Right cardiac atrium (tissue), 5 donors: ENCODE measurements around the gene AMZ1. TPM values are rescaled to one million over a fixed set of nuclear protein-coding genes. Genes with fewer than 3 reads are reported as not detected.

ENCODE experiments used
- ATAC-seq, 2 donors: fragments of 200-7000 bp; cut with Tn5 transposase; one replicate each; pipeline versions ENCODE4 v1.8.0 to v1.9.1; 2020; ENCODE audit warnings: moderate library complexity in 2 of 2, mild to moderate bottlenecking in 1 of 2
- DNase-seq, 3 donors: peaks; one replicate each; pipeline ENCODE4 v3.0.0-alpha.2; 2020
- H3K27ac ChIP-seq: one replicate; pipeline ENCODE4 v1.5.1; 2013; ENCODE audit warnings: mild to moderate bottlenecking, low read length, control low read depth, moderate library complexity
- H3K27me3 ChIP-seq: one replicate; pipeline ENCODE4 v1.6.1; 2013; ENCODE audit not compliant: control insufficient read depth, insufficient read depth
- H3K4me1 ChIP-seq: one replicate; pipeline ENCODE4 v1.6.1; 2013; ENCODE audit warnings: low read length; ENCODE audit not compliant: control insufficient read depth, insufficient read depth
- H3K4me3 ChIP-seq: one replicate; pipeline ENCODE4 v1.5.1; 2013; ENCODE audit warnings: low read length, control low read depth
- H3K9me3 ChIP-seq: one replicate; pipeline ENCODE4 v1.6.1; 2013; ENCODE audit warnings: low read length; ENCODE audit not compliant: control insufficient read depth
- WGBS: extraction: QIAGEN DNeasy Blood & Tissue Kit; methylation state at CpG from one replicate; pipeline ENCODE4 v1.1.7; 2013; 5-methylcytosine and 5-hydroxymethylcytosine counted together
- intact Hi-C, 4 donors: fragments of 100-400 bp; cut with DNase I; formaldehyde crosslinking; loops; one replicate each; pipeline versions ENCODE4 v1.11.0 to v1.14.0; 2022 to 2023
- polyA plus RNA-seq: library from polyadenylated mRNA; stranded (reverse); fragments of 200-250 nt; gene quantifications from one replicate; pipeline ENCODE4 v1.2.3, GENCODE V29; 2013
- total RNA-seq, 4 donors: library from RNA; stranded (reverse); fragmentation: NEBNext Ultra II Directional; extraction: Animal tissue kit (Norgen Biotek cat#: 25700); gene quantifications; one replicate each; pipeline ENCODE4 v1.2.1, GENCODE V29; 2021
- donor health status: healthy with polysubstance abuse.
- donor health status: DM: no; HTN: yes; CAD: no.
- donor health status: DM: no; HTN: no; CAD: no.
- donor health status: DM: no; HTN: yes; CAD: no; lungs with severe emphysema.
- donor health status: DM: yes; HTN: yes; CAD: no.

Gene AMZ1
- total and polyA plus RNA-seq, 5 donors: 0.36 to 1.0 (median 0.88) TPM

- no peak for DNase-seq
- no peak for ATAC-seq
- intact Hi-C loops: no loop called here
- no peak overlapping the region for H3K4me3 ChIP-seq
- peaks cover 20% of the 10 kb centered on the region for H3K4me1 ChIP-seq
- H3K27ac ChIP-seq: peak overlapping the region; percentile 55
- no peaks in the 10 kb centered on the region for H3K9me3 ChIP-seq
- no peaks in the 10 kb centered on the region for H3K27me3 ChIP-seq
- 95% methylated on average over 18 of the region's 18 CpGs for WGBS
Observed at GRCh38 chr7:2758673-2759616, 70.9 kb downstream of the AMZ1 start.

GRCh38 chr7:2759736-2760097 lies 71.7 kb downstream of the AMZ1 start:
- Histone ChIP-seq H3K27ac (peak overlapping the region; percentile 68), H3K4me1 (peaks cover 20% of the 10 kb centered on the region), H3K9me3 (no peaks in the 10 kb centered on the region), H3K27me3 (no peaks in the 10 kb centered on the region), H3K4me3 (no peak overlapping the region)
- intact Hi-C loops: loop anchor here in 1 of 4 donors (5.0 kb wide), 1 partner anchor 43 kb away; no protein-coding TSS in a partner anchor
- WGBS: 44% methylated on average over 8 of the region's 8 CpGs
- DNase-seq (peak in 1 of 3 donors; percentile 59), ATAC-seq (no peak)

- Histone ChIP-seq H3K27me3 (no peaks in the 10 kb centered on the region), H3K27ac (peak overlapping the region; percentile 68), H3K4me1 (peaks cover 20% of the 10 kb centered on the region), H3K4me3 (no peak overlapping the region), H3K9me3 (no peaks in the 10 kb centered on the region)
- ATAC-seq (peak; percentile 50 to 69), DNase-seq (peak; percentile 59 to 80 (median 77))
- 30% methylated on average over 22 of the region's 22 CpGs for WGBS
- intact Hi-C loops: loop anchor here in 1 of 4 donors (5.0 kb wide), 1 partner anchor 42 kb away; no protein-coding TSS in a partner anchor
Observed at GRCh38 chr7:2760098-2760889, 72.3 kb downstream of the AMZ1 start.

GRCh38 chr7:2761131-2761624 lies 73.2 kb downstream of the AMZ1 start:
- WGBS: 81% methylated on average over 19 of the region's 19 CpGs
- H3K27ac ChIP-seq: peak overlapping the region; percentile 68
- no peaks in the 10 kb centered on the region for H3K27me3 ChIP-seq
- no peaks in the 10 kb centered on the region for H3K9me3 ChIP-seq
- intact Hi-C loops: loop anchor here in 1 of 4 donors (5.0 kb wide), 1 partner anchor 41 kb away; no protein-coding TSS in a partner anchor
- peak in 1 of 3 donors; percentile 59 for DNase-seq
- H3K4me1 ChIP-seq: peaks cover 20% of the 10 kb centered on the region
- H3K4me3 ChIP-seq: no peak overlapping the region
- no peak for ATAC-seq

- no peak for DNase-seq
- Histone ChIP-seq H3K27me3 (no peaks in the 10 kb centered on the region), H3K9me3 (no peaks in the 10 kb centered on the region), H3K4me1 (peaks cover 20% of the 10 kb centered on the region), H3K27ac (peak overlapping the region; percentile 93), H3K4me3 (no peak overlapping the region)
- intact Hi-C loops: loop anchor here in 1 of 4 donors (5.0 kb wide), 1 partner anchor 40 kb away; no protein-coding TSS in a partner anchor
- WGBS: 91% methylated on average over 29 of the region's 29 CpGs
- no peak for ATAC-seq
Observed at GRCh38 chr7:2761801-2762497, 73.9 kb downstream of the AMZ1 start.

GRCh38 chr7:2763597-2763996 lies 75.6 kb downstream of the AMZ1 start:
- WGBS: 50% methylated on average over 6 of the region's 6 CpGs
- intact Hi-C loops: loop anchor here in 1 of 4 donors (5.0 kb wide), 1 partner anchor 39 kb away; no protein-coding TSS in a partner anchor
- Histone ChIP-seq H3K27ac (peak overlapping the region; percentile 93), H3K4me1 (peaks cover 15% of the 10 kb centered on the region), H3K27me3 (no peaks in the 10 kb centered on the region), H3K4me3 (no peak overlapping the region), H3K9me3 (no peaks in the 10 kb centered on the region)
- no peak for ATAC-seq
- DNase-seq: peak in 1 of 3 donors; percentile 56

- 94% methylated on average over 11 of the region's 11 CpGs for WGBS
- Histone ChIP-seq H3K9me3 (no peaks in the 10 kb centered on the region), H3K27ac (no peak overlapping the region), H3K4me1 (peaks cover 15% of the 10 kb centered on the region), H3K27me3 (no peaks in the 10 kb centered on the region), H3K4me3 (no peak overlapping the region)
- no peak for ATAC-seq
- intact Hi-C loops: loop anchor here in 1 of 4 donors (5.0 kb wide), 1 partner anchor 38 kb away; no protein-coding TSS in a partner anchor
- DNase-seq: no peak
Observed at GRCh38 chr7:2764621-2765020, 76.6 kb downstream of the AMZ1 start.

Other genes with a start within 250 kb of the AMZ1 start
- not detected for gene GRIFIN, start 211.8 kb upstream of the AMZ1 start, total RNA-seq
- gene GRIFIN, start 211.8 kb upstream of the AMZ1 start, polyA plus RNA-seq: not detected
- 1 to 10 TPM; 3.6 to 6.6 (median 4.8) TPM for gene LFNG, start 168.4 kb upstream of the AMZ1 start, total RNA-seq
- gene LFNG, start 168.4 kb upstream of the AMZ1 start, polyA plus RNA-seq: 6.0 TPM
- 10 to 100 TPM; 15.4 to 19.0 (median 16.1) TPM for gene BRAT1, start 132.7 kb upstream of the AMZ1 start, total RNA-seq
- gene BRAT1, start 132.7 kb upstream of the AMZ1 start, polyA plus RNA-seq: 16.9 TPM
- 10 to 100 TPM; 10.6 to 16.0 (median 15.2) TPM for gene IQCE, start 129.2 kb upstream of the AMZ1 start, total RNA-seq
- 7.9 TPM for gene IQCE, start 129.2 kb upstream of the AMZ1 start, polyA plus RNA-seq
- 10 to 100 TPM; 12.4 to 25.0 (median 17.0) TPM for gene TTYH3, start 56.2 kb upstream of the AMZ1 start, total RNA-seq
- gene TTYH3, start 56.2 kb upstream of the AMZ1 start, polyA plus RNA-seq: 8.1 TPM
- 10 to 100 TPM; 60.8 to 68.1 (median 64.4) TPM for gene GNA12, start 156.1 kb downstream of the AMZ1 start, total RNA-seq
- gene GNA12, start 156.1 kb downstream of the AMZ1 start, polyA plus RNA-seq: 32.8 TPM